ENCODE measurements around the gene TRIM62.

- no peak for TF ChIP-seq CTCF (IDR thresholded peaks at IDR 0.05)
- TF ChIP-seq POLR2A (IDR thresholded peaks at IDR 0.05): no peak
- TF ChIP-seq POLR2AphosphoS5 (IDR thresholded peaks at IDR 0.05): no peak
Observed at GRCh38 chr1:33165209-33165608, 16.6 kb downstream of the TRIM62 start.
